Activated T-helper 17 cell treated with anti-CD3 and anti-CD28 coated beads, Interleukin-2, amount 50 U/mL, for 72 hours (primary cell): ENCODE data around the gene SDF4. TPM values are rescaled to one million over a fixed set of nuclear protein-coding genes. Genes with fewer than 3 reads are reported as not detected.

Experiments used
- ATAC-seq: fragments of 150-1000 bp; cut with Tn5 transposase; replicated peaks from 2 replicates; pipeline ENCODE4 v1.10.0; 2021; ENCODE audit warnings: mild to moderate bottlenecking, moderate library complexity
- H3K27ac Mint-ChIP-seq: one replicate; pipeline ENCODE4 v1.8.0; 2022; ENCODE audit warnings: mixed read lengths
- H3K27me3 Mint-ChIP-seq: one replicate; pipeline ENCODE4 v1.8.0; 2022; ENCODE audit warnings: mixed read lengths
- H3K36me3 Mint-ChIP-seq: one replicate; pipeline ENCODE4 v1.8.0; 2022; ENCODE audit warnings: low read depth, mild to moderate bottlenecking, mixed read lengths
- H3K4me1 Mint-ChIP-seq: one replicate; pipeline ENCODE4 v1.8.0; 2022; ENCODE audit warnings: mixed read lengths
- H3K4me3 Mint-ChIP-seq: one replicate; pipeline ENCODE4 v1.8.0; 2022; ENCODE audit warnings: mild to moderate bottlenecking, mixed read lengths
- H3K9me3 Mint-ChIP-seq: one replicate; pipeline ENCODE4 v1.8.0; 2022; ENCODE audit warnings: mixed read lengths
- total RNA-seq, 2 donors: library from RNA; stranded (reverse); gene quantifications; one replicate each; pipeline ENCODE4 v1.2.3, GENCODE V29; 2022

SDF4 gene
- total RNA-seq, 2 donors from 2014 or later, result 169 to 773 TPM

- Mint-ChIP-seq H3K27me3 (no peaks in the 10 kb centered on the region), H3K4me1 (peaks cover 6% of the 10 kb centered on the region), H3K36me3 (peaks cover 96% of the 10 kb centered on the region), H3K9me3 (no peaks in the 10 kb centered on the region), H3K27ac (peak overlapping the region; percentile 96), H3K4me3 (peak overlapping the region; percentile 95)
- peak; percentile 23 for ATAC-seq
Measured at GRCh38 chr1:1208713-1209433, 22.9 kb downstream of the SDF4 start.

- Mint-ChIP-seq H3K27ac (peak overlapping the region; percentile 96), H3K4me3 (peak overlapping the region; percentile 95), H3K27me3 (no peaks in the 10 kb centered on the region), H3K36me3 (peaks cover 95% of the 10 kb centered on the region), H3K9me3 (no peaks in the 10 kb centered on the region), H3K4me1 (peaks cover 6% of the 10 kb centered on the region)
- no peak for ATAC-seq
Measured at GRCh38 chr1:1207571-1207892, 24.3 kb downstream of the SDF4 start.

- Mint-ChIP-seq H3K27ac (peak overlapping the region; percentile 96), H3K27me3 (no peaks in the 10 kb centered on the region), H3K4me1 (peaks cover 6% of the 10 kb centered on the region), H3K9me3 (no peaks in the 10 kb centered on the region), H3K36me3 (peaks cover 90% of the 10 kb centered on the region), H3K4me3 (peak overlapping the region; percentile 95)
- peak; percentile 9 for ATAC-seq
Measured at GRCh38 chr1:1206966-1207531, 24.8 kb downstream of the SDF4 start.

GRCh38 chr1:1206376-1206965 is 25.3 kb downstream of the SDF4 start, which contains the start of gene TNFRSF18:
Gene TNFRSF18, minus strand, starts transcription at chr1:1206592. Its CDS starts 21 bp downstream, at chr1:1206571.
- H3K27me3 Mint-ChIP-seq, result no peaks in the 10 kb centered on the region
- peaks cover 6% of the 10 kb centered on the region for H3K4me1 Mint-ChIP-seq
- peak within 1 kb of the TSS; percentile 95 for H3K4me3 Mint-ChIP-seq
- peaks cover 85% of the 10 kb centered on the region for H3K36me3 Mint-ChIP-seq
- H3K9me3 Mint-ChIP-seq, result no peaks in the 10 kb centered on the region
- peak within 1 kb of the TSS; percentile 96 for H3K27ac Mint-ChIP-seq
- peak; percentile 39 for ATAC-seq

- no peak for ATAC-seq
- Mint-ChIP-seq H3K9me3 (no peaks in the 10 kb centered on the region), H3K4me3 (peak overlapping the region; percentile 95), H3K27ac (peak overlapping the region; percentile 96), H3K36me3 (peaks cover 79% of the 10 kb centered on the region), H3K27me3 (no peaks in the 10 kb centered on the region), H3K4me1 (peaks cover 6% of the 10 kb centered on the region)
Measured at GRCh38 chr1:1205769-1206375, 25.9 kb downstream of the SDF4 start.

- Mint-ChIP-seq H3K27ac (peak overlapping the region; percentile 61), H3K9me3 (no peaks in the 10 kb centered on the region), H3K27me3 (no peaks in the 10 kb centered on the region), H3K4me3 (peak overlapping the region; percentile 95), H3K36me3 (peaks cover 78% of the 10 kb centered on the region), H3K4me1 (peaks cover 10% of the 10 kb centered on the region)
- ATAC-seq, result no peak
Measured at GRCh38 chr1:1204998-1205768, 26.6 kb downstream of the SDF4 start.

GRCh38 chr1:1204425-1204920 is 27.3 kb downstream of the SDF4 start:
- Mint-ChIP-seq H3K9me3 (no peaks in the 10 kb centered on the region), H3K27ac (peak overlapping the region; percentile 61), H3K27me3 (no peaks in the 10 kb centered on the region), H3K4me3 (peak overlapping the region; percentile 95), H3K36me3 (peaks cover 72% of the 10 kb centered on the region), H3K4me1 (peaks cover 10% of the 10 kb centered on the region)
- no peak for ATAC-seq

- no peak for ATAC-seq
- Mint-ChIP-seq H3K4me1 (peaks cover 10% of the 10 kb centered on the region), H3K4me3 (peak overlapping the region; percentile 95), H3K27me3 (no peaks in the 10 kb centered on the region), H3K27ac (peak overlapping the region; percentile 61), H3K9me3 (no peaks in the 10 kb centered on the region), H3K36me3 (peaks cover 65% of the 10 kb centered on the region)
Measured at GRCh38 chr1:1203561-1204424, 28.0 kb downstream of the SDF4 start.

GRCh38 chr1:1202831-1203560 is 28.8 kb downstream of the SDF4 start:
- no peak for ATAC-seq
- peak overlapping the region; percentile 95 for H3K4me3 Mint-ChIP-seq
- H3K36me3 Mint-ChIP-seq, result peaks cover 57% of the 10 kb centered on the region
- no peaks in the 10 kb centered on the region for H3K9me3 Mint-ChIP-seq
- H3K27ac Mint-ChIP-seq, result no peak overlapping the region
- no peaks in the 10 kb centered on the region for H3K27me3 Mint-ChIP-seq
- peaks cover 5% of the 10 kb centered on the region for H3K4me1 Mint-ChIP-seq

GRCh38 chr1:1200876-1201810 is 30.7 kb downstream of the SDF4 start:
- peak overlapping the region; percentile 75 for H3K4me3 Mint-ChIP-seq
- peak; percentile 68 for ATAC-seq
- H3K27ac Mint-ChIP-seq, result peak overlapping the region; percentile 89
- H3K4me1 Mint-ChIP-seq, result peaks cover 4% of the 10 kb centered on the region
- peaks cover 43% of the 10 kb centered on the region for H3K36me3 Mint-ChIP-seq
- no peaks in the 10 kb centered on the region for H3K27me3 Mint-ChIP-seq
- H3K9me3 Mint-ChIP-seq, result no peaks in the 10 kb centered on the region

GRCh38 chr1:1199961-1200875 is 31.6 kb downstream of the SDF4 start:
- Mint-ChIP-seq H3K4me1 (peaks cover 5% of the 10 kb centered on the region), H3K4me3 (peak overlapping the region; percentile 75), H3K9me3 (no peaks in the 10 kb centered on the region), H3K27me3 (no peaks in the 10 kb centered on the region), H3K27ac (peak overlapping the region; percentile 89), H3K36me3 (peaks cover 34% of the 10 kb centered on the region)
- no peak for ATAC-seq
